Small intestine (tissue), 7 donors: ENCODE results near the gene EIF2A. TPM values are rescaled to one million over a fixed set of nuclear protein-coding genes. Genes with fewer than 3 reads are reported as not detected.
"Not testable (repeated sequence)": the region's sequence is repeated elsewhere in the genome, so short reads cannot be mapped to it uniquely, and the experiment has no call there.

Experiments
- DNase-seq, 2 donors: peaks; one replicate each; pipeline versions ENCODE4 v3.0.0 to v3.0.0-alpha.2; 2013
- FAIRE-seq: peaks from 2 replicates; lab custom pipeline; 2012; peaks lifted over from hg19 to GRCh38; lab: Jason Lieb, UNC
- H3K27ac ChIP-seq, 3 donors: one replicate each; pipeline ENCODE4 v1.5.1; 2013; ENCODE audit warnings: low read length in 2 of 3, mild to moderate bottlenecking in 2 of 3, control low read depth in 1 of 3, inconsistent platforms in 1 of 3, low read depth in 1 of 3, moderate library complexity in 1 of 3
- H3K27me3 ChIP-seq, 3 donors: one replicate each; pipeline ENCODE4 v1.6.1; 2013; ENCODE audit warnings: low read length in 3 of 3, inconsistent platforms in 1 of 3; ENCODE audit not compliant: control insufficient read depth in 3 of 3, insufficient read depth in 3 of 3
- H3K36me3 ChIP-seq, 3 donors: one replicate each; pipeline ENCODE4 v1.6.1; 2013; ENCODE audit warnings: low read length in 3 of 3, inconsistent platforms in 1 of 3, low read depth in 1 of 3, mild to moderate bottlenecking in 1 of 3, moderate library complexity in 1 of 3; ENCODE audit not compliant: control insufficient read depth in 3 of 3, insufficient read depth in 2 of 3
- H3K4me1 ChIP-seq, 3 donors: one replicate each; pipeline ENCODE4 v1.6.1; 2013; ENCODE audit warnings: low read length in 2 of 3, inconsistent platforms in 1 of 3, low read depth in 1 of 3, mild to moderate bottlenecking in 1 of 3, moderate library complexity in 1 of 3; ENCODE audit not compliant: control insufficient read depth in 3 of 3, insufficient read depth in 2 of 3
- H3K4me3 ChIP-seq, 3 donors: one replicate each; pipeline ENCODE4 v1.5.1; 2013; ENCODE audit warnings: low read length in 3 of 3, control low read depth in 1 of 3, inconsistent platforms in 1 of 3, low read depth in 1 of 3, mild to moderate bottlenecking in 1 of 3, moderate library complexity in 1 of 3
- H3K9me3 ChIP-seq, 2 donors: one replicate each; pipeline ENCODE4 v1.6.1; 2013; ENCODE audit warnings: low read depth in 1 of 2, low read length in 1 of 2; ENCODE audit not compliant: control insufficient read depth in 2 of 2, insufficient read depth in 1 of 2
- WGBS, 3 donors: extraction: QIAGEN DNeasy Blood & Tissue Kit; methylation state at CpG; one replicate each; pipeline ENCODE4 v1.1.7; 2013; 5-methylcytosine and 5-hydroxymethylcytosine counted together
- polyA plus RNA-seq, 4 donors: library from polyadenylated mRNA; stranded (reverse) in 3 of 4; unstranded in 1 of 4; fragments of 200-250 nt in 3 of 4; fragments of 120-200 nt in 1 of 4; gene quantifications; one replicate each; pipeline versions ENCODE4 v1.2.1 to v1.2.3, GENCODE V29; 2013
- donor health status: healthy with polysubstance abuse.
- donor health status: control.
- donor health status: control.
- donor health status: Bipolar disorder and iron deficiency.
- donor health status: healthy.

The EIF2A gene
- polyA plus RNA-seq, 4 donors = 65.1 to 135 (median 86.1) TPM

DNA sequence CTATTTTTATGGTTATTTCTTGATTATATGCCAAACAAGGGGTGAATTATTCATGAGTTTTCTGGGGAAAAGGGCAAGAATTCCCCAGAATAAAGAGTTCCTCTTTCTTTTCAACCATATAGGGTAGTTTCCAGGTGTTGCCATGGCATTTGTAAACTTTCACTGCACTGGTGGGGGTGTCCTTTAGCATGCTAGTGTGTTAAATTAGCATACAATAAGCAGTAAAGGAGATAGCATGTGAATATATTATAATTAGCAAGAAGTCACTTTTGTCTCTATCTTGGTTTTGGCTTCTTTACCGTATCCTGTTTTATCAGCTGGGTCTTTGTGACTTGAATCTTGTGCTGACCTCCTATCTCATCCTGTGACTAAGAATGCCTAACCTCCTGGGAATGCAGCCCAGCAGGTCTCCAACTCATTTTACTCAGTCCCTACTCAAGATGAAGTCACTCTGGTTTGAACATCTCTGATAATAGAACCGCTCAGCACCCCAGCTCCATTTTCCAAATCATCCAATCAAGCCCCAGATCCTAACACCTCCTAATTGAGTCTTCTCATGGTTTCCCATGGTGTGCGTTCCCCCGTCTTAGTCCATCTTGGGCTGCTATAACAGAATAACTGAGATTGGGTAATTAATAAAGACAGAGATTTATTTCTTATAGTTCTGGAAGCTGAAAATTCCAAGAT is 53.2 kb downstream of the EIF2A start:
- WGBS, 3 donors = 70 to 73% (median 72%) methylated on average over 4 of the region's 4 CpGs
- DNase-seq = no peak
- no peak overlapping the region for H3K27ac ChIP-seq

DNA sequence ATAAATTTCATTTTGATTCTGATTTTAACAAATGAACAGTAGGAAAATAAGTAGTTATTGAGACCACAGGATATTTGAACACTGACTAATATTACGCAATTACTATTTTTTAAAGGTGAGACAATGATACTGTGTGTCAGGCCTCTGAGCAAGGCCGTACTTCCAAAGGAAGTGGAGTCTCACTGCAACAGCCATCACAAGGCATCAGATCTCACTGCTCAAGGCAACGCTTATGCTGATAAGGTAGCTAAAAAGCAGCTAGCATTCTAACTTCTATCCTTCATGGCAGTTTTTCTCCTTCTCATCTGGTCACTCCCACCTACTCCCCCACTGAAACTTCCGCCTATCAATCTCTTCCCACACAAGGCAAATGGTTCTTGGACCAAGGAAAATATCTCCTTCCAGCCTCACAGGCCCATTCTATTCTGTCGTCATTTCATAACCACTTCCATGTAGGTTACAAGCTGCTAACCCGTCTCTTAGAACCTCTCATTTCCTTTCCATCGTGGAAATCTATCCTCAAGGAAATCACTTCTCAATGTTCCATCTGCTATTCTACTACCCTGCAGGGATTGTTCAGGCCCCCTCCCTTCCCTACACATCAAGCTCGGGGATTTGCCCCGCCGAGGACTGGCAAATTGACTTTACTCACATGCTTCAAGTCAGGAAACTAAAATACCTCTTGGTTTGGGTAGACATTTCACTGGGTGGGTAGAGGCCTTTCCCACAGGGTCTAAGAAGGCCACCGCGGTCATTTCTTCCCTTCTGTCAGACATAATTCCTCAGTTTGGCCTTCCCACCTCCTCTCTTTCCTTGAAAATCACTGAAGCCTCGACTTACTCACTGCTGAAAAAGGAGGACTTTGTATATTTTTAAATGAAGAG is 54.3 kb downstream of the EIF2A start:
- not testable (repeated sequence) for H3K4me1 ChIP-seq, H3K9me3 ChIP-seq, H3K27ac ChIP-seq, H3K27me3 ChIP-seq, H3K4me3 ChIP-seq, DNase-seq, FAIRE-seq, H3K36me3 ChIP-seq
- 84 to 94% (median 85%) methylated on average over 13 of the region's 13 CpGs for WGBS, 3 donors

More for the DNA sequence above, 53.2 kb downstream of the EIF2A start:
- no peaks in the 10 kb centered on the region for H3K27me3 ChIP-seq
- peaks cover 0 to 3% (median 0%) of the 10 kb centered on the region in 3 donors for H3K36me3 ChIP-seq
- peaks cover 0 to 2% (median 0%) of the 10 kb centered on the region in 3 donors for H3K4me1 ChIP-seq
- H3K9me3 ChIP-seq = no peaks in the 10 kb centered on the region
- no peak overlapping the region for H3K4me3 ChIP-seq
- no peak for FAIRE-seq

DNA sequence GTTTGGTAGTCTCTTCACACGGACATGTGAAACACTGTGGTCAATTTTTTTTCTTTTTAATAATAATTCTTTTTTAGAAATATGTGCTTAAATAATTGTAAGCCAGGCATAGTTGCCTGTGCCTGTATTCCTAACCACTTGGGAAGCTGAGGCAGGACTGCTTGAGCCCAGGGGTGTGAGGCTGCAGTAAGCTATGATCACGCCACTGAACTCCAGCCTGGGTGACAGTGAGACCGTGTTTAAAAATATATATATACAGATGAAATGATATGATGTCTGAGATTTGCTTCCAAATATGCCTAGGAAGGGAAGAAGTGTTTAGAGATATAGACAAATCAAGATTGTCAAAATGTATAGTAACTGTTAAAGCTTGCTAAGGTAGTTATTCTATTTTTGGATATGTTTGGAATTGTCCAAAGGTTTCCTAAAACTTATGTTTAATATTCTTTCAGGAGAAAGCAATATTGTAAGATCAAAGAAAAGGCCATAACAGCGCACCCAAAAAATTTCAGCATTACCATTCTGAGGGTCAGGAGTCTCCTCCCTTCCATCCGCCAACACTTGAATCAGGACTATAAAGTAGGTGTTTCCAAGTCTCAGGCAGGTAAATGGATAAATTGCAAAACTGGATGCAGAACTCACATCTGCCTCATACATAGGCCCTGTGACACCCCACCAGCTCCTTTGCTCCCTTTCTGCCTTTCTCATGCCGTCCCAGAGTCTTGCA is 56.0 kb downstream of the EIF2A start:
- peak in 1 of 2 donors; percentile 9 for DNase-seq
- no peaks in the 10 kb centered on the region for H3K27me3 ChIP-seq
- WGBS, 3 donors = 9 to 21% (median 10%) methylated on average over 6 of the region's 6 CpGs

DNA sequence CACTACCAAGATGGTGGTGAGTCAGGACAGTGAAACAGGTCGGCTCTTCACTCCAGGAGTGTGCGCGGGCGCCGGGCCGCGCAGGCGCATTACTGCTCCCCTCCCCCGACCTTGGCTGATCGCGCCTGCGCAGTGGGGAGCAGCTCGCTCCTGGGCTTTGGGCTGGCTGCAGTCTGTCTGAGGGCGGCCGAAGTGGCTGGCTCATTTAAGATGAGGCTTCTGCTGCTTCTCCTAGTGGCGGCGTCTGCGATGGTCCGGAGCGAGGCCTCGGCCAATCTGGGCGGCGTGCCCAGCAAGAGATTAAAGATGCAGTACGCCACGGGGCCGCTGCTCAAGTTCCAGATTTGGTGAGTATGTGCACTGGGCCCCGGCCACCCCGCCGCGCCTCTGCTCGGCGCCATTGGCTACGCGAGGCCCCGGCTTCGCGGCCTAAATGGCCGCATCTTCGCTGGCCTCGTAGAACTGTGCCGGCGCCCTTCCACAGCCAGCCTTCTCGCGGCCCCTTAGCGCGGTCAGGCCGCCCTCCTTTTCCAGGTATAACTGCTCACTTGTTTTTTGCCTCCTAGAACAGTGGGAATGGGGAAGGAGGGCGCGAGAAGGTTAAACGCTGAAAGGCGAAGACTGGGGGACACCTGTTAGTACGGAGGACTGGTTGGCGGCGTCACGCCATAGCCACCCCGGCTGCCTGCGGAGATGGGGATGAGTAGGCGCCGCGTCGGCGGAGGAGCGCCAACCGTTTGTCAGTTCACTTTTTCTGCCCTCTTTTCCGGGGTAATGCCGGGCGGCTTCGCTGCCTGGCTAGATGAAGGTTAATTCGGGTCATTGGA is 56.8 kb downstream of the EIF2A start, which contains the start of gene SELENOT:
SELENOT (plus strand) TSS at position 169 of the 827 bp plus-strand sequence; CDS start at position 211, 42 bp downstream.
- 0% methylated on average over 66 to 69 of the region's 69 CpGs for WGBS, 3 donors
- peak within 1 kb of the TSS; percentile 58 to 91 (median 72) for H3K4me3 ChIP-seq
- peak within 1 kb of the TSS; percentile 94 to 99 (median 97) for H3K27ac ChIP-seq
- H3K27me3 ChIP-seq = no peaks in the 10 kb centered on the region
- peaks cover 4 to 11% (median 6%) of the 10 kb centered on the region in 3 donors for H3K4me1 ChIP-seq
- no peak for FAIRE-seq
- DNase-seq = peak; percentile 97 to 98
- H3K9me3 ChIP-seq = no peaks in the 10 kb centered on the region
- peaks cover 0 to 7% (median 0%) of the 10 kb centered on the region in 3 donors for H3K36me3 ChIP-seq

More for the DNA sequence above, 56.0 kb downstream of the EIF2A start:
- H3K36me3 ChIP-seq = peaks cover 0 to 9% (median 0%) of the 10 kb centered on the region in 3 donors
- H3K4me3 ChIP-seq = peak overlapping the region; percentile 58 to 91 (median 72)
- peaks cover 4 to 5% (median 4%) of the 10 kb centered on the region in 3 donors for H3K4me1 ChIP-seq
- no peaks in the 10 kb centered on the region for H3K9me3 ChIP-seq
- peak overlapping the region; percentile 94 to 99 (median 97) for H3K27ac ChIP-seq
- FAIRE-seq = no peak

DNA sequence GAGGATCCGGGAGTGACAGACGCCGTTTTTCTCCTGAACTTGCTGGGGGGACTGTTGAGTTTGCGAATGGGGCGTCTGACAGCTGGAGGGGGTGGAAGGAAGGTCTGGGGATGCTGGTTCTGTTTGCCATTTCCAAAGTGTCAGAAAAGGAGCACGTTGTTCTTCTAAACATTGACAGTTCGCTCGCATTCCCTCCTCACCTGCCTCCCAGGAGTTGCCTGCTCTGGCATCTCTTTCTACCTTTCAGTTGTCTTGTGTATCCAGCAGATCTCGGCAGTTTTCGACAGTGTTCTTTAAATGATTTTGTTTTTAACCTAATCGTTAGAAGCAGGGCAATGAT is 57.4 kb downstream of the EIF2A start:
- Histone ChIP-seq H3K4me1 (peaks cover 4 to 11% (median 6%) of the 10 kb centered on the region in 3 donors), H3K27ac (peak overlapping the region; percentile 94 to 99 (median 97)), H3K4me3 (peak overlapping the region; percentile 58 to 91 (median 72)), H3K36me3 (peaks cover 0 to 7% (median 0%) of the 10 kb centered on the region in 3 donors), H3K27me3 (no peaks in the 10 kb centered on the region), H3K9me3 (no peaks in the 10 kb centered on the region)
- WGBS, 3 donors = 0 to 1% (median 0%) methylated on average over 11 of the region's 11 CpGs
- DNase-seq (no peak), FAIRE-seq (no peak)

DNA sequence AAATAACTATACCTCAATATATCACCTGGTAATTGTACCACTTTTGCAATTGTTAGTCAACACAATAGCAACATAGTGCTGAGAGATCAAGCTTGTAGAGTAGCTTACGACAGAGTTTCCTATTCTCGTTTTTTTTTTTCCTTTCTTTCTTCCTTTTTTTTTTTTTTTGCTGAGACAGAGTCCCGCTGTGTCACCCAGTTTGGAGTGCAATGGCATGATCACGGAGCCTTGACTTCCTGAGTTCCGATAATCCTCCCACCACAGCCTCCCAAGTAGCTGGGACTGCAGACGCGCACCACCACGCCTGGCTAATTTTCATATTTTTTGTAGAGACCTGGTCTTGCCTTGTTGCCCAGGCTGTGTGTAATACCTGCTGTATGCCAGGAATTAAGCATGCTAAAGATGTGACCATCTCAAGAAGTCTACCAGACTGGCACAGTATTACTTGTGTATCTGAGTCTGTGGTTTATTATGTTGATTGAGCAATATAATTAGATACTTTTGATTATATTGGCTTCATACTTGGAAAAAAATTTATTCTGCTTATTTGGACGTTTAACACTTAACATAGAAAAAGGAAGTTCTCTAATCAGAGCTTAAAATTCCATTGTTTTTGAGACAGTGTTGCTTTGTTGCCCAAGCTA is 59.5 kb downstream of the EIF2A start:
- Histone ChIP-seq H3K27ac (peak overlapping the region in 1 of 3 donors; percentile 54), H3K9me3 (no peaks in the 10 kb centered on the region), H3K4me3 (no peak overlapping the region), H3K4me1 (peaks cover 4 to 19% (median 6%) of the 10 kb centered on the region in 3 donors), H3K27me3 (no peaks in the 10 kb centered on the region), H3K36me3 (peaks cover 0 to 11% (median 0%) of the 10 kb centered on the region in 3 donors)
- no peak for DNase-seq
- 62 to 77% (median 74%) methylated on average over 9 of the region's 9 CpGs for WGBS, 3 donors
- FAIRE-seq = no peak
